Caco-2 (cell line): Measurements from ENCODE around the gene CAMKK2. TPM values are rescaled to one million over a fixed set of nuclear protein-coding genes. Genes with fewer than 3 reads are reported as not detected.
"Not testable (repeated sequence)": the region's sequence is repeated elsewhere in the genome, so short reads cannot be mapped to it uniquely, and the experiment has no call there.

Experiments
- BruUV-seq: library from RNA; stranded (reverse); fragments of 400-500 nt; replicated peaks from 2 replicates; lab custom pipeline; 2021; lab: Mats Ljungman, UMichigan
- CTCF ChIA-PET: fragments of 300-600 bp; sonication (Branson Sonifier 250); formaldehyde crosslinking; loops from one replicate; lab custom pipeline; 2022; ENCODE audit warnings: antibody characterized with exemption; lab: Charles Lee
- POLR2A ChIA-PET: fragments of 300-600 bp; sonication (Branson Sonifier 250); formaldehyde crosslinking; loops from one replicate; lab custom pipeline; 2022; ENCODE audit warnings: antibody characterized with exemption; lab: Charles Lee
- DNase-seq, 2 experiments: peaks; one replicate each; pipeline versions ENCODE4 v3.0.0 to v3.0.0-alpha.2; 2020 to 2022
- H3K27me3 ChIP-seq: replicated peaks from 2 replicates; pipeline ENCODE4 v1.6.0; 2011; ENCODE audit warnings: low read length; ENCODE audit not compliant: control insufficient read depth, insufficient read depth
- H3K36me3 ChIP-seq: 2 replicates; pipeline ENCODE4 v1.5.1; 2011; ENCODE audit warnings: low read length; ENCODE audit not compliant: control insufficient read depth, insufficient read depth
- H3K4me1 ChIP-seq: fragments of 250-450 bp; sonication (Bioruptor Pico); 2 replicates; pipeline ENCODE4 v1.5.1; 2020; ENCODE audit warnings: mild to moderate bottlenecking
- H3K4me3 ChIP-seq: 2 replicates; pipeline ENCODE4 v1.5.1; 2011; ENCODE audit warnings: low read depth, mild to moderate bottlenecking, control low read depth, low read length
- H3K9me3 ChIP-seq: fragments of 250-450 bp; sonication (Bioruptor Pico); 2 replicates; pipeline ENCODE4 v1.5.1; 2020; ENCODE audit warnings: mild to moderate bottlenecking, moderate library complexity
- H3K27ac Mint-ChIP-seq: one replicate; pipeline ENCODE4 v1.8.0; 2022; ENCODE audit warnings: mixed read lengths; ENCODE audit not compliant: unreplicated experiment
- H3K27me3 Mint-ChIP-seq: one replicate; pipeline ENCODE4 v1.8.0; 2022; ENCODE audit warnings: mixed read lengths; ENCODE audit not compliant: insufficient read depth, unreplicated experiment
- H3K36me3 Mint-ChIP-seq: one replicate; pipeline ENCODE4 v1.8.0; 2022; ENCODE audit warnings: mild to moderate bottlenecking, mixed read lengths; ENCODE audit not compliant: insufficient read depth, unreplicated experiment
- H3K4me1 Mint-ChIP-seq: one replicate; pipeline ENCODE4 v1.8.0; 2022; ENCODE audit warnings: low read depth, mixed read lengths; ENCODE audit not compliant: unreplicated experiment
- H3K4me3 Mint-ChIP-seq: one replicate; pipeline ENCODE4 v1.8.0; 2022; ENCODE audit warnings: mild to moderate bottlenecking, moderate library complexity, mixed read lengths; ENCODE audit not compliant: unreplicated experiment
- H3K9me3 Mint-ChIP-seq: one replicate; pipeline ENCODE4 v1.8.0; 2022; ENCODE audit warnings: mixed read lengths; ENCODE audit not compliant: unreplicated experiment
- CTCF ChIP-seq, 2 experiments: fragments of 200-600 bp in 1 of 2; IDR thresholded peaks; 1 replicate in 1 of 2; 2 replicates in 1 of 2; pipeline versions ENCODE4 v1.5.1 to v1.8.0; 2011 to 2022; ENCODE audit warnings: antibody characterized with exemption in 1 of 2, control low read depth in 1 of 2, inconsistent platforms in 1 of 2, low read depth in 1 of 2, low read length in 1 of 2, mild to moderate bottlenecking in 1 of 2, moderate library complexity in 1 of 2; ENCODE audit not compliant: insufficient read depth in 1 of 2, severe bottlenecking in 1 of 2, unreplicated experiment in 1 of 2
- intact Hi-C: fragments of 100-400 bp; cut with micrococcal nuclease; formaldehyde crosslinking; loops from one replicate; pipeline ENCODE4 v1.10.0; 2022; ENCODE audit not compliant: unreplicated experiment
- total RNA-seq: library from RNA; stranded (reverse); gene quantifications from 2 replicates; pipeline ENCODE4 v1.2.3, GENCODE V29; 2022

CAMKK2 gene
- total RNA-seq, 1 experiment from 2014 or later = 31.0 TPM

GRCh38 chr12:121259074-121259473, 37.4 kb downstream of the CAMKK2 start:
- POLR2A ChIA-PET = no interaction called here
- Histone ChIP-seq H3K4me1 (no peaks in the 10 kb centered on the region), H3K4me3 (no peak overlapping the region), H3K36me3 (peaks cover 2% of the 10 kb centered on the region; the same call in 1 of the 2 replicates), H3K9me3 (no peaks in the 10 kb centered on the region), H3K27me3 (no peaks in the 10 kb centered on the region)
- Mint-ChIP-seq H3K27ac (no peak overlapping the region), H3K4me1 (no peaks in the 10 kb centered on the region), H3K9me3 (no peaks in the 10 kb centered on the region), H3K27me3 (no peaks in the 10 kb centered on the region), H3K36me3 (peaks cover 46% of the 10 kb centered on the region), H3K4me3 (no peak overlapping the region)
- no TSS peak for BruUV-seq
- CTCF ChIA-PET = no interaction called here
- no peak for TF ChIP-seq CTCF (IDR thresholded peaks at IDR 0.05; ENCODE audit: insufficient read depth in 1 of 2, low read depth in 1 of 2, low read length in 1 of 2, severe bottlenecking in 1 of 2, unreplicated experiment in 1 of 2)
- DNase-seq = no peak
- intact Hi-C loops = no loop called here

- intact Hi-C loops, DNase-seq, H3K36me3 ChIP-seq, BruUV-seq, H3K9me3 ChIP-seq, H3K9me3 Mint-ChIP-seq, H3K4me3 ChIP-seq, H3K4me1 Mint-ChIP-seq, H3K27me3 Mint-ChIP-seq, H3K4me3 Mint-ChIP-seq, H3K27ac Mint-ChIP-seq, CTCF ChIA-PET, H3K27me3 ChIP-seq, POLR2A ChIA-PET, H3K4me1 ChIP-seq: not testable (repeated sequence)
- peaks cover 51% of the 10 kb centered on the region for H3K36me3 Mint-ChIP-seq
Observed at GRCh38 chr12:121257704-121258449, 38.6 kb downstream of the CAMKK2 start.

GRCh38 chr12:121255433-121255832, 41.1 kb downstream of the CAMKK2 start:
- peaks cover 4% of the 10 kb centered on the region for H3K36me3 ChIP-seq
- Mint-ChIP-seq H3K9me3 (no peaks in the 10 kb centered on the region), H3K4me1 (peaks cover 4% of the 10 kb centered on the region), H3K27me3 (no peaks in the 10 kb centered on the region), H3K27ac (no peak overlapping the region), H3K36me3 (peaks cover 52% of the 10 kb centered on the region), H3K4me3 (no peak overlapping the region)
- no TSS peak for BruUV-seq
- no peak overlapping the region for H3K4me3 ChIP-seq
- no peak for DNase-seq
- ChIA-PET POLR2A (no interaction called here), CTCF (no interaction called here)
- intact Hi-C loops = no loop called here
- H3K27me3 ChIP-seq = no peaks in the 10 kb centered on the region
- H3K4me1 ChIP-seq = no peaks in the 10 kb centered on the region
- TF ChIP-seq CTCF (IDR thresholded peaks at IDR 0.05; ENCODE audit: insufficient read depth in 1 of 2, low read depth in 1 of 2, low read length in 1 of 2, severe bottlenecking in 1 of 2, unreplicated experiment in 1 of 2) = no peak
- no peaks in the 10 kb centered on the region for H3K9me3 ChIP-seq
